ENCODE data around the gene KRT6C.

The KRT6C gene

DNA sequence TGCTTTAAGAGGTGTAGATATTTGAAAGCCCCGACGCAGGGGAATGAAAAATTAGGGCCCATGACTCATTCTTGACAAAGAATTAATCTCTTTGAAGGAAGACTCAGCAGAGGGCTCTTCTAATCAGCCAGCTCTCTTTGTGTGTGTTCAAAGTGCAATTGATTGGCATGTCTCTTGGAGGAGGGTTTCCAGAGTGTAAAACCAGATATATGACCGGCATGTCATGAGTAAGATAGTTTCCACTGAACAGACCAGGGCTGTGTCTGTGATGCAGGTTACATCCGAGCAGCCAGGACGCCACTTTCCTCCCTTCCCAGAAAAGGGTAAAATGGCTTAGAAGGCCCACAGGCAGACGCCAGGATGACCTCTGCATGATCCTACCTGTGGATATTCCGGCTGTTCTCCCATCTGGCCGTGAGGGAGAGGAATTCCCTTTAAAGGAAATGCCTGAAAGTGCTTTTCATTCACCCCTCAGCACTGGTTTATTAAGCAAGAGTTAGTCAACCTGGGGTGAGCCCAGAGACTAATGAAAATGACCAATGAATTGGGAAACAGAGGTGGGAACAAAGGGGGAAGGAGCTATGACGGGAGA lies 32.2 kb downstream of the KRT6C start:
- H3K27me3 ChIP-seq (ENCODE audit: insufficient read depth, low read length): no peaks in the 10 kb centered on the region
- peak overlapping the region; percentile 3 for H2AFZ ChIP-seq (ENCODE audit: low read length, unreplicated experiment)
- peak overlapping the region; percentile 1; the same call in 1 of the 2 replicates for H3K4me3 ChIP-seq (ENCODE audit: low read depth, low read length)
- H3K79me2 ChIP-seq (ENCODE audit: control insufficient read depth, insufficient read depth, low read length, unreplicated experiment): no peaks in the 10 kb centered on the region
- H3K4me1 ChIP-seq (ENCODE audit: control insufficient read depth, insufficient read depth, low read length, unreplicated experiment): peaks cover 41% of the 10 kb centered on the region
- peak overlapping the region; percentile 89 for H3K27ac ChIP-seq (ENCODE audit: low read depth, low read length)
- H3K36me3 ChIP-seq (ENCODE audit: insufficient read depth, low read length): no peaks in the 10 kb centered on the region

GRCh38 chr12:52440821-52441319 lies 32.7 kb downstream of the KRT6C start:
- H3K27me3 ChIP-seq (ENCODE audit: insufficient read depth, low read length): no peaks in the 10 kb centered on the region
- no peak overlapping the region for H3K4me3 ChIP-seq (ENCODE audit: low read depth, low read length)
- H3K79me2 ChIP-seq (ENCODE audit: control insufficient read depth, insufficient read depth, low read length, unreplicated experiment): no peaks in the 10 kb centered on the region
- H3K27ac ChIP-seq (ENCODE audit: low read depth, low read length): peak overlapping the region; percentile 89
- no peaks in the 10 kb centered on the region for H3K36me3 ChIP-seq (ENCODE audit: insufficient read depth, low read length)
- peaks cover 41% of the 10 kb centered on the region for H3K4me1 ChIP-seq (ENCODE audit: control insufficient read depth, insufficient read depth, low read length, unreplicated experiment)
- no peak overlapping the region for H2AFZ ChIP-seq (ENCODE audit: low read length, unreplicated experiment)

DNA sequence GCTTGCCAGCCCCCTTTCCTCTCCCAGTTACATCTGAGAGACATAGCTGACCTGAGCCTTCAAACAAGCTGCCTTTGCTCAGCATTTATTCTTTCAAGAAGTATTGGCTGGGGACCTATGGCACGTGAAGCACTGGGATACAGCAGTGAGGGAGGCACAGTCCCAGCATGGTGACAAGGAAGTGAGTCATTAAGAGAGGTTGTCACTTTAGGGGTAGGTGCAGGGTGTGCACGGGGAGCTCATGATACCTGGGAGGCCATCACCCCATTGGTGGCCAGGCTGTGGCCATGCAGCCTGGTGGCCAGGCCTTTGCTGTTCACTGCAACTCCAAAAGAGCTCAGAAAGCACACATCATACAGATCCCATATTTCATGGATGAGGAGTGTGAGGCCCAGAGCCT lies 33.8 kb downstream of the KRT6C start:
- Histone ChIP-seq H3K79me2 (ENCODE audit: control insufficient read depth, insufficient read depth, low read length, unreplicated experiment) (no peaks in the 10 kb centered on the region), H2AFZ (ENCODE audit: low read length, unreplicated experiment) (no peak overlapping the region), H3K27ac (ENCODE audit: low read depth, low read length) (peak overlapping the region; percentile 89; the same call in 1 of the 2 replicates), H3K4me1 (ENCODE audit: control insufficient read depth, insufficient read depth, low read length, unreplicated experiment) (peaks cover 47% of the 10 kb centered on the region), H3K36me3 (ENCODE audit: insufficient read depth, low read length) (no peaks in the 10 kb centered on the region), H3K4me3 (ENCODE audit: low read depth, low read length) (no peak overlapping the region), H3K27me3 (ENCODE audit: insufficient read depth, low read length) (no peaks in the 10 kb centered on the region)

GRCh38 chr12:52439420-52439819 lies 34.2 kb downstream of the KRT6C start:
- Histone ChIP-seq H3K36me3 (ENCODE audit: insufficient read depth, low read length) (no peaks in the 10 kb centered on the region), H3K79me2 (ENCODE audit: control insufficient read depth, insufficient read depth, low read length, unreplicated experiment) (no peaks in the 10 kb centered on the region), H3K4me3 (ENCODE audit: low read depth, low read length) (no peak overlapping the region), H3K27me3 (ENCODE audit: insufficient read depth, low read length) (no peaks in the 10 kb centered on the region), H2AFZ (ENCODE audit: low read length, unreplicated experiment) (no peak overlapping the region), H3K27ac (ENCODE audit: low read depth, low read length) (no peak overlapping the region), H3K4me1 (ENCODE audit: control insufficient read depth, insufficient read depth, low read length, unreplicated experiment) (peaks cover 47% of the 10 kb centered on the region)

DNA sequence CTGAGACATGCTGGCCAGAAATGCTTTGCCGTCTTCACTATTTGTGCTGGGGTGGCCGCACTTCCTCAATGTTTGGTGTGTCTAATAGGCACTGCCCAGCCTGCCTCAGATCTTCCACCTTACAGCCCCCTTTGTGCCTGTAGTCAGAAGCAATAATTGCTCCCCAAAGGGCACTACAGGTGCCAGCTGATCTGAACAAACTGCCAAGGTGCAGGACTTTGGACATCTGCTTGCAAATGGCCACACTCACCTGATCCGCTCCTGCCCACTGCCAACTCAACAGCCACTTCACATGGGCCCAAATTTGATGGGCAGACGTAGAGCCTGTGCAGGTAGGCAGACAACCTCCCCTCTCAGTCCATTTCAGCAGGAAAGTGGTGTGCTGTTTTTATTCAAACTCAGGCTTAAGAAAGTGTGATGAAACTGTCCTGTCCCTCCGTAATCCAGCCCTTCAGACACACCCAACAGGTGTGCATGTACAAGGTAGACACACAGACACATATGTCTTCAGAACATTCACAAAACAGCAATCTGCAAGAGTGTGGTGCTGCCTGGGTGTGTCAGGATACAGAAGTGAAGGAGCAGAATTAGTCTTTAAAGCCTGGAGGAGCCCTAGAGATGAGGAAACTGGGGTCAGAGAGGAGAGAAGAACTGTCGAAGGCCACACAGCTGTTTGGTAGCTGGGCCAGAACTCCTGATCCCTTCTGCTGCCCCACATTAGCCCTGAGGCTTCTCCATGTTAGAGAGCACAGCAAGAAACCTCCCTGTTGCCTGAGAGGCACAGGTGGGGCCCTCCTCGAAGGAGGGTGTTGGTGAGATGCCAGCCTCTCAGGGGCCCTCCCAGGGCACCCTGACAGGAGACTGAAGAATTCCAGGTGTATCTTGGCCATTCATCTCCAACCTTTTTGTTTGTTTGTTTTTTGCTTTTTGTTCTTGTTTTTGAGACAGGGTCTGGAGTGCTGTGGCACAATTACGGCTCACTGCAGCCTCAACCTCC lies 35.0 kb downstream of the KRT6C start:
- Histone ChIP-seq H3K27me3 (ENCODE audit: insufficient read depth, low read length) (no peaks in the 10 kb centered on the region), H3K4me3 (ENCODE audit: low read depth, low read length) (no peak overlapping the region), H2AFZ (ENCODE audit: low read length, unreplicated experiment) (no peak overlapping the region), H3K4me1 (ENCODE audit: control insufficient read depth, insufficient read depth, low read length, unreplicated experiment) (peaks cover 47% of the 10 kb centered on the region), H3K36me3 (ENCODE audit: insufficient read depth, low read length) (no peaks in the 10 kb centered on the region), H3K27ac (ENCODE audit: low read depth, low read length) (no peak overlapping the region), H3K79me2 (ENCODE audit: control insufficient read depth, insufficient read depth, low read length, unreplicated experiment) (no peaks in the 10 kb centered on the region)

- peaks cover 8% of the 10 kb centered on the region for H3K27me3 ChIP-seq (ENCODE audit: insufficient read depth, low read length)
- no peak overlapping the region for H3K4me3 ChIP-seq (ENCODE audit: low read depth, low read length)
- no peak overlapping the region for H3K27ac ChIP-seq (ENCODE audit: low read depth, low read length)
- no peaks in the 10 kb centered on the region for H3K79me2 ChIP-seq (ENCODE audit: control insufficient read depth, insufficient read depth, low read length, unreplicated experiment)
- H3K36me3 ChIP-seq (ENCODE audit: insufficient read depth, low read length): no peaks in the 10 kb centered on the region
- no peak overlapping the region for H2AFZ ChIP-seq (ENCODE audit: low read length, unreplicated experiment)
- peaks cover 37% of the 10 kb centered on the region for H3K4me1 ChIP-seq (ENCODE audit: control insufficient read depth, insufficient read depth, low read length, unreplicated experiment)
Measured at GRCh38 chr12:52437508-52437907, 36.1 kb downstream of the KRT6C start.

DNA sequence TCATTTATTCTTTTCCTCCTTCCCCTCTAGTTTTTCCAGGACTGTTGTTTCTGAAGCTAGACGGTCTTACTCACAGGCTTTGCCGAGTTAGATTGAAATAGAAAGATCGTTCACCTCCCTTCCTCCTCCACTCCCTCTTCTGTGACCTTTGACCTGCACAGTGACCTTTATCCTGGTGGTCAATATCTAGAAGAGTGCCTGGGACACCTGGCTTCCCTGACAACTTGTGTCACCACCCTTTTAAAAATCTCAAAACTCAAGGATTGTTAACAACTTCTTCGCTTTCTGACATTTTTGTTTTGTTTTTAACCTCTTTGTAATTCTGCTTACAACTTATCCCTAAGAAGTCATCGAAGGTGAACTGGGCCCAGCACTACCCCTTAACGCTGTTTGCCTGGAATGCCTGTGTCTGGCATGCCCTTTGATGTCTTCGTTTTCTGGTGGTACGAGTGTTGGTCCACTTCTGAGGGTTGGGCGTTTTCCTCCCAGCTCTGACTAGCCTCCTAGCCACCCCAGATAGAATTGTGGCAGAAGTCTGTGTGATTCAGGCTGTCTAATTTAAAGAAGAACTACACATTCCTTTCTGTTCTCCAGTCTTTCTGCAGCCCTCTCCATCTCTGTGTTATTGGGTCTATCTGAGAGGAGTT lies 36.7 kb downstream of the KRT6C start:
- peaks cover 31% of the 10 kb centered on the region for H3K4me1 ChIP-seq (ENCODE audit: control insufficient read depth, insufficient read depth, low read length, unreplicated experiment)

DNA sequence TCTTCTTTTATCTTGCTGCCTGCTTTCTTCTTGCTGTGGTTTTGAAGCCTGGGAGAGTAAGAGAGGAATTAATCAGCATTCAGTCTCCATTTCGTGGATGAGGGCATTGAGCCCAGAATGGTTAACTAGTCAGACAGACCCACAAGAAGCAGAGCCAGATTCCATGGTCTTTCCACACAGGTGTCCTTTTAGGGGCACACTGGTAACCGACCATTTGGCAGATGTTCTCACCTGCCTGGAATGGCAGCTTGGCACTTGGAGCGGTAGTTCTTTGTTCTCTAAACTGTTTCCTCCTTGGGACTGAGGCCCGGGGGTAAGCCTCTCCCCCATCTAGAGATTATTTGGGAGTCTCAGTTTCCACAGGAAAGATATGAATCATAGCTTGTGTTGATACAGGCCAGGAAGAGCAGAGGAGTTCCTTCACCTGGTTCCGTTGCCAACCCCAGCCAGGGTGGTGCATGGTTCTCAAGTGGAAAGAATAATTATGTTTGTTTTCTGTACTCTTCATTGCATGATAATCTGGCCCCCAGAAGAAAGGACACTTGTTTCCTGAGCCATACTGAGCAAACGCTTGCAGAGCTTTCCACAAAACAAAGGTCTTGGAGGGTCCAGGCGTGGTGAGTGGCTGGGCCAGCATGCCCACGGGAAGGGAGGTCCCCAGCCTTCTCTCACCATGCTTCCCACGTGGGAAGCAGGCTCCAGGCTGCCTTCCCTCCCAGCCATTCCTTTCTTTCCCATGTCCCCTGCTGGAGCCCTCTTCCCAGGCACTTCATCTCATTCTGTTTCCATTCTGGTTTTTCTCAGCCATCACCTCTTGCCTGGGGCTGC lies 37.4 kb downstream of the KRT6C start:
- H3K4me3 ChIP-seq (ENCODE audit: low read depth, low read length): no peak overlapping the region
- peaks cover 24% of the 10 kb centered on the region for H3K4me1 ChIP-seq (ENCODE audit: control insufficient read depth, insufficient read depth, low read length, unreplicated experiment)
- H3K27ac ChIP-seq (ENCODE audit: low read depth, low read length): no peak overlapping the region
- H3K79me2 ChIP-seq (ENCODE audit: control insufficient read depth, insufficient read depth, low read length, unreplicated experiment): no peaks in the 10 kb centered on the region
- peaks cover 21% of the 10 kb centered on the region for H3K27me3 ChIP-seq (ENCODE audit: insufficient read depth, low read length)
- no peaks in the 10 kb centered on the region for H3K36me3 ChIP-seq (ENCODE audit: insufficient read depth, low read length)
- H2AFZ ChIP-seq (ENCODE audit: low read length, unreplicated experiment): no peak overlapping the region

More for the DNA sequence above, 36.7 kb downstream of the KRT6C start:
- Histone ChIP-seq H3K4me3 (ENCODE audit: low read depth, low read length) (no peak overlapping the region), H3K27ac (ENCODE audit: low read depth, low read length) (no peak overlapping the region), H3K36me3 (ENCODE audit: insufficient read depth, low read length) (no peaks in the 10 kb centered on the region), H3K79me2 (ENCODE audit: control insufficient read depth, insufficient read depth, low read length, unreplicated experiment) (no peaks in the 10 kb centered on the region), H2AFZ (ENCODE audit: low read length, unreplicated experiment) (no peak overlapping the region), H3K27me3 (ENCODE audit: insufficient read depth, low read length) (peaks cover 14% of the 10 kb centered on the region)

DNA sequence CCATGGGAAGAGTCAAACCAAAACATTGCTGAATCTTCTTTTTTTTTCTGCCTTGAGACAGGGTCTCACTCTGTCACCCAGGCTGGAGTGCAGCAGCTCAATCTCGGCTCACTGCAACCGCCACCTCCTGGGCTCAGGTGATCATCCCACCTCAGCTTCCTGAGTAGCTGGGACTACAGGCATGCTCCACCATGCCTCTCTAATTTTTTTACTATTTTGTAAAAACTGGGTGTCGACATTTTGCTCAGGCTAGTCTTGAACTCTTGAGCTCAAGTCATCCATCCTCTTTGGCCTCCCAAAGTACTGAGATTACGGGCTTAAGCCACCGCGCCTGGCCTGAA lies 38.0 kb downstream of the KRT6C start:
- H3K4me1 ChIP-seq (ENCODE audit: control insufficient read depth, insufficient read depth, low read length, unreplicated experiment): peaks cover 18% of the 10 kb centered on the region
- no peaks in the 10 kb centered on the region for H3K79me2 ChIP-seq (ENCODE audit: control insufficient read depth, insufficient read depth, low read length, unreplicated experiment)
- no peak overlapping the region for H3K4me3 ChIP-seq (ENCODE audit: low read depth, low read length)
- no peaks in the 10 kb centered on the region for H3K36me3 ChIP-seq (ENCODE audit: insufficient read depth, low read length)
- H3K27ac ChIP-seq (ENCODE audit: low read depth, low read length): no peak overlapping the region
- H3K27me3 ChIP-seq (ENCODE audit: insufficient read depth, low read length): peaks cover 25% of the 10 kb centered on the region
- no peak overlapping the region for H2AFZ ChIP-seq (ENCODE audit: low read length, unreplicated experiment)

All from ACC112 (cell line).